ENCODE data around the gene GALNT18.

GALNT18 gene

GRCh38 chr11:11294551-11294855 lies 327.3 kb downstream of the GALNT18 start:
- DNase-seq (ENCODE audit: extremely low read depth, low read depth), result no peak
- TF ChIP-seq, protein P1, sequence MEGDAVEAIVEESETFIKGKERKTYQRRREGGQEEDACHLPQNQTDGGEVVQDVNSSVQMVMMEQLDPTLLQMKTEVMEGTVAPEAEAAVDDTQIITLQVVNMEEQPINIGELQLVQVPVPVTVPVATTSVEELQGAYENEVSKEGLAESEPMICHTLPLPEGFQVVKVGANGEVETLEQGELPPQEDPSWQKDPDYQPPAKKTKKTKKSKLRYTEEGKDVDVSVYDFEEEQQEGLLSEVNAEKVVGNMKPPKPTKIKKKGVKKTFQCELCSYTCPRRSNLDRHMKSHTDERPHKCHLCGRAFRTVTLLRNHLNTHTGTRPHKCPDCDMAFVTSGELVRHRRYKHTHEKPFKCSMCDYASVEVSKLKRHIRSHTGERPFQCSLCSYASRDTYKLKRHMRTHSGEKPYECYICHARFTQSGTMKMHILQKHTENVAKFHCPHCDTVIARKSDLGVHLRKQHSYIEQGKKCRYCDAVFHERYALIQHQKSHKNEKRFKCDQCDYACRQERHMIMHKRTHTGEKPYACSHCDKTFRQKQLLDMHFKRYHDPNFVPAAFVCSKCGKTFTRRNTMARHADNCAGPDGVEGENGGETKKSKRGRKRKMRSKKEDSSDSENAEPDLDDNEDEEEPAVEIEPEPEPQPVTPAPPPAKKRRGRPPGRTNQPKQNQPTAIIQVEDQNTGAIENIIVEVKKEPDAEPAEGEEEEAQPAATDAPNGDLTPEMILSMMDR (IDR thresholded peaks at IDR 0.05; ENCODE audit: low read depth, low read length, missing control alignments), result no peak
- H3K4me3 ChIP-seq (replicated peaks; ENCODE audit: low read depth, low read length), result no peak overlapping the region

DNA sequence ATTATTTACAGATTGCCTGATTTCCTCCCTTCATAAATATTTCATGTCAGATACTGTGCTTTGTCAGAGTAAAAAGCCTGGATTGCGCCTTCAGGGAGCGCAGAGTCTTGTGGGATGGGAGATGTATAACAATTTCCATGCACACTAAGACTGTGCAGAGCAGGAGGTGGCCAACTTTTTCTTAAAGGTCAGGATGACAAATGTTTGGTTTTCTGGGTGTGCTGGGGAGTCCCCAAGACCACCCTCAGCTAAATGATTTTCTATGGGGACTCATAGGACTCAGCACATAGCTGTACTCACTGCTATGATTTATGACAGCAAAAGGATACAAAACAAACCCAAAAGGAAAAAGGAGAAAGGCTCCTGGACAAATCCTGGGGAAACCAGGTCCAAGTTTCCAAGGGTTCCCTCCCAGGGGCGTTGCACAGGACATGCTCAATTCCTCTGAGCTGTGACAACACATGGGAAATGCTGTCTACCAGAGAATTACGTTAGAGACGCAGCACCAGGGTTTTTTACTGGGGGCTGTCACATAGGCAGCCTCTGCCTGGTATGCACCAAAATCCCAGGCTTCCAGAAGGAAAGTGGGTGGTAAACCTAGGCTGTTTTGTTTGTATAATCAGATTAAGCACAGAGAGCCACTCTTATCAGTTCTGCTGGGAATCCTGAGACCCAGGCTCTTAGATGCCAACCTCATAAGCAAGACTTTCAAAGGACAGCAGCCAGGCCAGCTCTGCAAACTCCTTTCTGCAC lies 327.8 kb downstream of the GALNT18 start:
- DNase-seq (ENCODE audit: extremely low read depth, low read depth), result no peak

DNA sequence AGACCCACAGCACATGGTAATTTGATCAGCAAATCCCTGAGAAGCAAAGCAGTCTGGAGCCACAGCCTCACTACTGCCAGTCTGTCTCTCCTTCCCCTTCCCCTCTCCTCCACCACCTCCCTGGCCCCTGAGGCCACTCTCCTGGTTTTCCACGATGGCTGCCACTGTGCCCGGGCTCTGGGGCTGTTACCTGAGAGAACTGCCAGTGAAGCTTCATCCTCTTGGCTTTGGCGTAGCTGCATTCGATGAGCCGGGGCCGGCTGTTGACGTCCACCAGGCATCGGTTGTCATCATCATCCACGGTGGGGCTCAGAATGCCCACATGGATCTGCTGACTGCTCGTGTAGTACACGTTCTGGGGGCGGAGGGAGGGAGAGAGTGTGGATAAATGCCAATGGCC lies 329.0 kb downstream of the GALNT18 start:
- no peak for DNase-seq (ENCODE audit: extremely low read depth, low read depth)
- TF ChIP-seq, protein P1 (IDR thresholded peaks at IDR 0.05; ENCODE audit: low read depth, low read length, missing control alignments), result no peak
- H3K4me3 ChIP-seq (replicated peaks; ENCODE audit: low read depth, low read length), result no peak overlapping the region

More for the DNA sequence above, 327.8 kb downstream of the GALNT18 start:
- TF ChIP-seq, protein P1 (IDR thresholded peaks at IDR 0.05; ENCODE audit: low read depth, low read length, missing control alignments), result no peak
- H3K4me3 ChIP-seq (replicated peaks; ENCODE audit: low read depth, low read length), result no peak overlapping the region

DNA sequence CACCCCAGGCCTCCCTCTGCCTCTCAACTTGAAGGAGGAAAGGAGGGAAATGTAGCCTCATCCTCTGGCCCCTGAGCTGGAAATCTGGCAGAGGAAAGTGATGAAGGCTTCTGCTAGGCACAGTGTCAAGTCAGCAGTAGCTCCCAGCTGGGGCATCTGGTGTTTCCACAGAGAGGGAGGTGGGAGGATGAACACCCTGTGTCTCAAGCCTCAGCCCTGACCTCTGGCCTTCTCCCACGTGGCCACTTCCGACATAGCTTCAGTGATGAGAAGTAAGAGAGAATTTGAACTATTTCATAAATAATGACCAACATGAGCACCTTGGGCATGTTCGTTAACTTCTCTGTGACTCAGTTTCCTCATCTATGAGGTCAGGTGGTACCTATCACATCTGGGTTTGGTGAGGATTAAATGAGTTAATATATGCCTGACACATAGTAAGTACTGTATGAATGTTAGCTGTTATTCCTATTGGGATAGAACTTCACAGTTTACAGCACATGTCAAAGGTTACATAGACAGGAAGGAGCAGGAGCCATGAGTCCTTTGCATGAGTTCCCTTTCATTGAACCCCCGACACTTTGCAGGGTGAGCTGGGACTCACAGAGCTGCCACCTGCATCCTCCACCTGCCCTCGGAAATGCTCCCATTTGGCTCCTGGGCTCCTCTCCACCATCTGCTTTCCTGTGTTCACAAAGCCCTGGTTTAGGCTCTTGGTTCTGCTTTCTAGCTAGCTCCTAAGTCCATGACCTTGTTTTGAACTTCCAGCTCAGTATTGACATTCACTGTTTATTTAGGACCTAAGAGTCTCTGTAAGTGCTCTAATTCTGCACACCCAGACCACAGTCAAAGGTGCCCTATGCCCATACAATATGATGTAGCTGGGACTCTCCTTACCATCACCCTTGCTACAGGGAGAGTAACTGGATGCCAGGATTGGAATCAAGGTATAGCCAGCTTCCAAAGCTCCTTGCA lies 330.5 kb downstream of the GALNT18 start:
- no peak for DNase-seq (ENCODE audit: extremely low read depth, low read depth)
- TF ChIP-seq, protein P1 (IDR thresholded peaks at IDR 0.05; ENCODE audit: low read depth, low read length, missing control alignments), result no peak
- H3K4me3 ChIP-seq (replicated peaks; ENCODE audit: low read depth, low read length), result no peak overlapping the region

GRCh38 chr11:11290354-11290753 lies 331.5 kb downstream of the GALNT18 start:
- TF ChIP-seq, protein P1 (IDR thresholded peaks at IDR 0.05; ENCODE audit: low read depth, low read length, missing control alignments), result no peak
- no peak overlapping the region for H3K4me3 ChIP-seq (replicated peaks; ENCODE audit: low read depth, low read length)
- no peak for DNase-seq (ENCODE audit: extremely low read depth, low read depth)

GRCh38 chr11:11289669-11290068 lies 332.1 kb downstream of the GALNT18 start:
- DNase-seq (ENCODE audit: extremely low read depth, low read depth), result no peak
- H3K4me3 ChIP-seq (replicated peaks; ENCODE audit: low read depth, low read length), result no peak overlapping the region
- TF ChIP-seq, protein P1 (IDR thresholded peaks at IDR 0.05; ENCODE audit: low read depth, low read length, missing control alignments), result no peak

Measured in HFF-Myc (cell line).